ENCODE measurements around the gene AKR1C2. TPM values are rescaled to one million over a fixed set of nuclear protein-coding genes. Genes with fewer than 3 reads are reported as not detected.
"Not testable (repeated sequence)": the region's sequence is repeated elsewhere in the genome, so short reads cannot be mapped to it uniquely, and the experiment has no call there.

Gene AKR1C2
- total RNA-seq, 1 experiment from 2014 or later = 0.25 TPM

- Histone ChIP-seq H3K36me3 (ENCODE audit: control insufficient read depth in 1 of 2, insufficient read depth in 2 of 2, low read length in 2 of 2) (no peaks in the 10 kb centered on the region), H3K9ac (ENCODE audit: low read length) (no peak overlapping the region), H2AFZ (ENCODE audit: low read depth, low read length, poor library complexity, severe bottlenecking) (no peak overlapping the region), H3K9me2 (ENCODE audit: insufficient read depth) (no peaks in the 10 kb centered on the region), H3K79me2 (ENCODE audit: insufficient read depth, low read length) (no peaks in the 10 kb centered on the region), H3K4me1 (ENCODE audit: control insufficient read depth in 1 of 2, insufficient read depth in 2 of 2, low read length in 2 of 2) (no peaks in the 10 kb centered on the region), H3K4me2 (ENCODE audit: low read length) (no peak overlapping the region), H4K20me1 (ENCODE audit: insufficient read depth) (no peaks in the 10 kb centered on the region), H3K27me3 (ENCODE audit: insufficient read depth, low read length) (no peaks in the 10 kb centered on the region), H3K4me3 (replicated peaks in 1 of 2; ENCODE audit: low read depth in 1 of 2, low read length in 2 of 2) (no peak overlapping the region), H3K27ac (ENCODE audit: low read depth, low read length) (no peak overlapping the region), H3K9me3 (ENCODE audit: control insufficient read depth in 1 of 2, insufficient read depth in 1 of 2, low read depth in 1 of 2, low read length in 2 of 2) (no peaks in the 10 kb centered on the region)
- RAD21 ChIA-PET (ENCODE audit: low non-redundant PET in 1 of 2, low total read pairs in 2 of 2, uncharacterized antibody in 2 of 2, unreplicated experiment in 2 of 2) = no interaction called here
- POLR2A ChIA-PET = no interaction called here
- no peak for TF ChIP-seq POLR2AphosphoS5 (IDR thresholded peaks at IDR 0.05; ENCODE audit: low read depth, low read length)
- TF ChIP-seq EGR1 (IDR thresholded peaks at IDR 0.05; ENCODE audit: low read depth) = no peak
- no peak for TF ChIP-seq CEBPB (IDR thresholded peaks at IDR 0.05; ENCODE audit: low read depth)
- DNase-seq (ENCODE audit: low read depth, low spot score) (no peak), ATAC-seq (no peak)
- no TSS peak for BruUV-seq (replicated peaks)
- intact Hi-C loops (cut with micrococcal nuclease) = no loop called here
- CTCF ChIA-PET = no interaction called here
Measured at GRCh38 chr10:5047912-5048628, 44.4 kb upstream of the AKR1C2 start.

GRCh38 chr10:5047055-5047454 lies 43.4 kb upstream of the AKR1C2 start:
- H3K4me3 ChIP-seq (replicated peaks in 1 of 2; ENCODE audit: low read depth in 1 of 2, low read length in 2 of 2); intact Hi-C loops (cut with micrococcal nuclease); H3K79me2 ChIP-seq (ENCODE audit: insufficient read depth, low read length); ATAC-seq; H3K27ac ChIP-seq (ENCODE audit: low read depth, low read length); H3K9me3 ChIP-seq (ENCODE audit: control insufficient read depth in 1 of 2, insufficient read depth in 1 of 2, low read depth in 1 of 2, low read length in 2 of 2); H3K9me2 ChIP-seq (ENCODE audit: insufficient read depth); H3K36me3 ChIP-seq (ENCODE audit: control insufficient read depth in 1 of 2, insufficient read depth in 2 of 2, low read length in 2 of 2); H4K20me1 ChIP-seq (ENCODE audit: insufficient read depth); H3K4me1 ChIP-seq (ENCODE audit: control insufficient read depth in 1 of 2, insufficient read depth in 2 of 2, low read length in 2 of 2); H3K4me2 ChIP-seq (ENCODE audit: low read length); BruUV-seq (replicated peaks); H3K9ac ChIP-seq (ENCODE audit: low read length); POLR2A ChIA-PET; CTCF ChIA-PET; DNase-seq (ENCODE audit: low read depth, low spot score); H2AFZ ChIP-seq (ENCODE audit: low read depth, low read length, poor library complexity, severe bottlenecking); RAD21 ChIA-PET (ENCODE audit: low non-redundant PET in 1 of 2, low total read pairs in 2 of 2, uncharacterized antibody in 2 of 2, unreplicated experiment in 2 of 2); H3K27me3 ChIP-seq (ENCODE audit: insufficient read depth, low read length): not testable (repeated sequence)

Data from HCT116 (cell line).